Hematopoietic multipotent progenitor cell treated with erythropoietin and hydrocortisone succinate and interleukin-3 and kit ligand, for 6 days (in vitro differentiated cells): Measurements from ENCODE around the gene SCN10A.
A peak's percentile ranks its signal among the peaks of the same experiment; 100 is the strongest.

Source experiments
- DNase-seq: peaks from one replicate; pipeline ENCODE4 v3.0.0-alpha.2; 2015

The SCN10A gene

GRCh38 chr3:38717355-38718240 is 98.4 kb downstream of the SCN10A start:
- peak; percentile 78 for DNase-seq

GRCh38 chr3:38713121-38713520 is 102.9 kb downstream of the SCN10A start:
- DNase-seq: no peak

- no peak for DNase-seq
Observed at GRCh38 chr3:38711321-38711720, 104.7 kb downstream of the SCN10A start.

- peak; percentile 52 for DNase-seq
Observed at GRCh38 chr3:38707730-38708129, 108.3 kb downstream of the SCN10A start.

GRCh38 chr3:38706961-38707360 is 109.1 kb downstream of the SCN10A start:
- no peak for DNase-seq

GRCh38 chr3:38702231-38702630 is 113.8 kb downstream of the SCN10A start:
- DNase-seq: no peak

- no peak for DNase-seq
Observed at GRCh38 chr3:38698760-38699159, 117.3 kb downstream of the SCN10A start.

- no peak for DNase-seq
Observed at GRCh38 chr3:38698061-38698460, 118.0 kb downstream of the SCN10A start.

- no peak for DNase-seq
Observed at GRCh38 chr3:38696034-38696433, 120.0 kb downstream of the SCN10A start.

- DNase-seq: no peak
Observed at GRCh38 chr3:38690185-38690584, 125.8 kb downstream of the SCN10A start.

GRCh38 chr3:38689774-38690173 is 126.2 kb downstream of the SCN10A start:
- DNase-seq: no peak

- no peak for DNase-seq
Observed at GRCh38 chr3:38689346-38689745, 126.7 kb downstream of the SCN10A start.

GRCh38 chr3:38687321-38687720 is 128.7 kb downstream of the SCN10A start:
- DNase-seq: no peak

- no peak for DNase-seq
Observed at GRCh38 chr3:38684546-38684945, 131.5 kb downstream of the SCN10A start.

- DNase-seq: no peak
Observed at GRCh38 chr3:38669668-38670067, 146.3 kb downstream of the SCN10A start.

GRCh38 chr3:38662544-38662943 is 153.5 kb downstream of the SCN10A start:
- peak; percentile 35 for DNase-seq

- DNase-seq: no peak
Observed at GRCh38 chr3:38658841-38659240, 157.2 kb downstream of the SCN10A start.

- no peak for DNase-seq
Observed at GRCh38 chr3:38657369-38657768, 158.6 kb downstream of the SCN10A start.

- peak; percentile 67 for DNase-seq
Observed at GRCh38 chr3:38655708-38656300, 160.2 kb downstream of the SCN10A start.

- DNase-seq: no peak
Observed at GRCh38 chr3:38653685-38654537, 162.1 kb downstream of the SCN10A start.

- no peak for DNase-seq
Observed at GRCh38 chr3:38652934-38653333, 163.1 kb downstream of the SCN10A start.

GRCh38 chr3:38651153-38651789 is 164.7 kb downstream of the SCN10A start:
- peak; percentile 85 for DNase-seq
